Measurements from ENCODE around the gene SPATA13.

Gene SPATA13

DNA sequence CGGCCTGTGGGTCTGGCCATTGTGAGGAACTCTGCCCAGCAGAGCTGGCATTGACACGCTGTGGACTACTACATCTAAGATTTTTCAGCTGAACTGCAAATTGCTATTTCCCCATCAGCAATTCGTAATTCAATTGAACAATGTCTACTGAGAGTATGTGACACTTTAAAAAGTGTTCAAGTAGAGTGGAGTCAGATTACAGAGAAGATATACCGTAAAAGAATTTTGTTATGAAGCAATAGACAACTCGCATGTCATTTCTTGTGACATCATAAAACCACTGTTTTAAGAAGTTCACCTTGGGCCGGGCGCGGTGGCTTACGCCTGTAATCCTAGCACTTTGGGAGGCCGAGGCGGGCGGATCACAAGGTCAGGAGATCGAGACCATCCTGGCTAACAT, 116.3 kb downstream of the SPATA13 start:
- FAIRE-seq (no peak), DNase-seq (ENCODE audit: low spot score) (no peak)

- no peak for DNase-seq (ENCODE audit: low spot score)
- FAIRE-seq: no peak
These were observed 117.2 kb downstream of the SPATA13 start for GRCh38 chr13:24277761-24278160.

- DNase-seq (ENCODE audit: low spot score): no peak
- FAIRE-seq: no peak
These were observed 119.0 kb downstream of the SPATA13 start for GRCh38 chr13:24279327-24280110.

- no peak for DNase-seq (ENCODE audit: low spot score)
- no peak for FAIRE-seq
These were observed 120.2 kb downstream of the SPATA13 start for GRCh38 chr13:24280720-24281119.

GRCh38 chr13:24281188-24282008, 120.9 kb downstream of the SPATA13 start:
- DNase-seq (ENCODE audit: low spot score) (no peak), FAIRE-seq (no peak)

DNA sequence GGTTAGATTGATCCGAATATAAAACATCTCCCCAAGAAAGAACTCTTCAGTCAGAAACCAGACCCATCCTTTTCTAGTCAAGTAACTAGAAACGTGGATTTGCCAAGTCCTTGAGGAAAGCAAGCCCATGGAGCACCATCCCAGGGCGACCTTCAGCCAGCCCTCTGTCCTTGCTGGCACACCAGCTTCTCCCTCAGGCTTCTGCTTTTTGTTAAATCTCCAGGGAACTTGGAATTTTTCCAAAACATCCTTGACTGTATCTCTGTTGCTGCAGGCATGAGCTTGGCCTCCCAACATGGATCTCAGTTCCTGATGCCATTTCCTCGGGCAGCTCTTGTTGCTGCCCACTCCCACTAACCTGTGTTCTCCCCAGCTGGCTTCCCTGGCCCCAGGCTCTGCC, 121.7 kb downstream of the SPATA13 start:
- no peak for DNase-seq (ENCODE audit: low spot score)
- FAIRE-seq: no peak

DNA sequence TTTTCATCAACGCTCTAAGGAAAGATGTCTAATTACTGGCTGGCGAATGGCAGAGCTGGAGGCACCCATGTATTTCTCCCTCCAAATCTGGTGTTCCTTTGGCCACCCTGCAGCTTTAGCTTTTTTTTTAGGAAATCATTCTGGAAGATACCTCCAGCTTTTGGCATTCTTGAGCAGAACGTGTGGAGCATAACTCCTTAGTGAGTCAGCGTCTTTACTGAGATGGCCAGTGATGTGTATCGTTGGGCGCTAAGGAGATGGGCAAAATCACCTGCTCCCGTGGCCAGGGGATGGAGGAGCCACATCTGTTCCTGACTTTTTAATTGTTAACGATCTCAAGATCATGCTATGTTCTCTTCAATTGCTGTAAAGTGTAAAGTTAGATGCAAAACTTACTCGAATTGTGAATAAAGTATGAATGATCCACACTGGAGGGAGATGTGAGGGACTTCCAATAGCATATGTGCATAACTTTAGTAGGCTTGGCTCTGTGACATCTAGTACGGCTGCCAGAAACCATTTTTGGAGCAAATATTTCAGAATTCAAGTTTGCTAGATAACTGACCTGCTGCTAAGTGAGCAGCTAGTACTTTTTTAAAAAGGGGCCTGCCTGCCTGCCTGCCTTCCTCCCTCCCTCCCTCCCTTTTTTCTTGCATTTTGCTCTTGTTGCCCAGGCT, 124.5 kb downstream of the SPATA13 start:
- FAIRE-seq (no peak), DNase-seq (ENCODE audit: low spot score) (peak; percentile 8)

DNA sequence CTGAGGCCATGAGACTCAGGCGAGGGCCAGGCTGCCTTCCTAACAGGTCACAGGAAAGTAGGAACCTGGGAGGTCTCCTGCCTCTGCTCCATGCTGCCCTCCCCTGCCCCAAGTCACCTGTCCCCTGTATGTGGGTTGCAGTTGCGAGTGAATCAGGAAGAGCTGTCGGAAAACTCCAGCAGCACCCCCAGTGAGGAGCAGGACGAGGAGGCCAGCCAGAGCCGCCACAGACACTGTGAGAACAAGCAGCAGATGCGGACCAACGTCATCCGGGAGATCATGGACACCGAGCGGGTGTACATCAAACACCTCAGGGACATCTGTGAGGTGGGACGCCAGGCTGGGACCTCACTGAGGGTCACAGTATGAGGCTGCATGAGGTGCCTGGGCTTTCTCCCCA, 126.1 kb downstream of the SPATA13 start:
- no peak for FAIRE-seq

DNA sequence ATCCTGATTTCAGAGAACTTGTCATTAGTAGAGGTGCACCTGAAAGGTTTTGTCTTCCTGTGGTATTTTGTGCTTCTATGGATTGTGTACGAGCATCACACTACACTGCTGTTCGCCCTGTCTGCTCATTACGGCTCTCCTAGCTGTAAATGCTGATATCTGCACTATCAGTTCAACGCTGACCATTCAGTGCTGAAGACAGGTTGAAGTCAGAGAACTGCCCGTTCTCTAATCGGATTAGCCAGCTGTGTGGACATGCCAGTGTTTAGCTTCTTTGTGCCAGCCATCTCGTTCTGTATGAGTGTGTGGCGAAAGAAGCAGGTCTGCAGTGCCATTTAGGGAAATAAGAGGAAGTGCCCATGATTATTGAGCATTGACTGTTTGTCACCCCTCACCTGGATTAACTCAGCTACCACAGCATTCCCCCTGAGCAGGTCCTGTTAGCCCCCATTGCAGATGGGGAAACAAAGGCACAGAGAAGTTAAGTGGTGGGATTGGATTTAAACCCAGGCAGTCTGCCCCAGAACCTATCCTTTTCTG, 127.3 kb downstream of the SPATA13 start:
- DNase-seq (ENCODE audit: low spot score): no peak
- no peak for FAIRE-seq

More for the DNA sequence above, 126.1 kb downstream of the SPATA13 start:
- DNase-seq (ENCODE audit: low spot score): no peak

- FAIRE-seq (no peak), DNase-seq (ENCODE audit: low spot score) (no peak)
These were observed 128.3 kb downstream of the SPATA13 start for GRCh38 chr13:24288870-24289269.

DNA sequence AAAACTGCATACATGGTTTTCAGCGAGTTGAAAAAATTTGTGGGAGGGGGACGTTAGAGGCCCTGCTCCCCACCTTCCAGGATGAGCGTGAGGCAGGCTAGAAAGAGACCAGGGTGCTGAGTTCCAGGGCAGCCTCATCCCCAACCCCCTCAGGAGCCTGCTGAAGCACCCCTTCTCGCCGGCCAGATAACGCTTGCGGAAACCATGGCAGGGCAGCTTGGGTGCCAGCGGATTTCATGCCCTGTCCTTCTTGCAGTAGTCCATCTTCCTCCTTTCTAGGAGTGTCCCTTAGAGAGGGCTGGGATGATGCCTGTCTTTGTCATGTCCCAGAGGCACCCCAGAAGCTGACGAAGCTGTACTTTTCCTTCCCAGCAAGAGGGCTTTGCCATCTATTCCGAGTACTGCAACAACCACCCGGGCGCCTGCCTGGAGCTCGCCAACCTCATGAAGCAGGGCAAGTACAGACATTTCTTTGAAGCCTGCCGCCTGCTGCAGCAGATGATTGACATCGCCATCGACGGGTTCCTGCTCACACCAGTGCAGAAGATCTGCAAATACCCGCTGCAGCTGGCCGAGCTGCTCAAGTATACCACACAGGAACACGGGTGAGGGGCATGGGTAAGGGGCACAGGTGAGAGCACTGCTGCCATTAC, 129.9 kb downstream of the SPATA13 start:
- FAIRE-seq (no peak), DNase-seq (ENCODE audit: low spot score) (no peak)

DNA sequence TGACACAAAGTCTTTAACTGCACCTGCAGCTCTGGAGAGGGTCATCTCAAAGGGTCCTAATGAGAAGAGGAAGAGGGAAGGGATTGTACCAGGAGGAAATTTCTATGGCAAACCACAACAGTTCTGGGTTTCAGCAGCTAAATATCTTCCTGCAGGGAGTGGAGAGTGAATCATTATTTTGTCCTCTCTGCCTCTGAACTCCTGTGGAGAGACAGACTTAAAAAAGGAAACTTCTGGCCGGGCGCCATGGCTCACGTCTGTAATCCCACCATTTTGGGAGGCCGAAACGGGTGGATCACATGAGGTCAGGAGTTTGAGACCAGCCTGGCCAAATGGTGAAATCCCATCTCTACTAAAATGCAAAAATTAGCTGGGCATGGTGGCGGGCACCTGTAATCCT, 132.0 kb downstream of the SPATA13 start:
- FAIRE-seq (no peak), DNase-seq (ENCODE audit: low spot score) (no peak)

GRCh38 chr13:24293746-24294145, 133.2 kb downstream of the SPATA13 start:
- FAIRE-seq (no peak), DNase-seq (ENCODE audit: low spot score) (no peak)

- FAIRE-seq: no peak
These were observed 139.1 kb downstream of the SPATA13 start for GRCh38 chr13:24299488-24300114.

DNA sequence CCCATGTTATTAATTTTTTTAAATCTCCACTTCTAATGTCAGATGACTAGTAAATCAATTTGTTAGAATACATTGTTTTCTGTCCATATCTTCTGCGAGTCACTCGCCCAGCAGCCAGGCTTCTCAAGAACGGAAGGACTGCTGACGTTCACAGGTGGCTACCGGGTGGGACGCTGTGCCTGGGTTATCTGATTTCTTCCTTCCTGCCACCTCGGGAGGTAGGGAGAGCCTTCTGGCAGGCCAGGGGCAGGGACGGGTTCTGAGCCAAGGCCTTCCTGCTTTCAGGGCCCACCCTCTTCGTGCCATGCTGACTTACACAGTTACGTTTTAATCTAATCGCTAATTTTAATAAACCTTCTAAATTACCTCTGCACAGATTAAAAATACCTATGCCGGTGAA, 140.9 kb downstream of the SPATA13 start:
- DNase-seq (ENCODE audit: low spot score) (no peak), FAIRE-seq (no peak)

More at GRCh38 chr13:24299488-24300114, 139.1 kb downstream of the SPATA13 start:
- no peak for DNase-seq (ENCODE audit: low spot score)

- FAIRE-seq (no peak), DNase-seq (ENCODE audit: low spot score) (no peak)
These were observed 141.4 kb downstream of the SPATA13 start for GRCh38 chr13:24301911-24302310.

- FAIRE-seq (no peak), DNase-seq (ENCODE audit: low spot score) (no peak)
These were observed 144.1 kb downstream of the SPATA13 start for GRCh38 chr13:24304620-24305019.

DNA sequence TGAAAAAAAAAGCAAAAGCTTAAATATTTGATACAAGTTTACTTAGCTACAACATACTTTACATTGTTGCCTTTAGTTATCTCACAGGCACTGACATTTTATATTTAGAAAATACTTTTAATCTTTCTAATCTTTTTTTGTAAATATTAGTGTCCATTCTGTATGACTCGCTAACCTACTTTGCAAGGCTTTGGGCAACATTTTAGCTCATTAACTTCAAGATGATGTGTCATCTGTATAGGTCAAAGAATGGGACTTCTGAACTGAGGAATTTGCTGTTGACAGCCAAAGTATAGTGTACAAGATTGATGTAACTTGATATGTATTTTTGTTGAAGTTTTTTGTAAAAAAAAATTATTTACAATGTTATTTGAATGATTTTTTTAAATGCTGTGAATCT, 146.1 kb downstream of the SPATA13 start:
- FAIRE-seq: no peak

GRCh38 chr13:24307211-24308067, 146.9 kb downstream of the SPATA13 start:
- no peak for FAIRE-seq

More for the DNA sequence above, 146.1 kb downstream of the SPATA13 start:
- no peak for DNase-seq (ENCODE audit: low spot score)

DNA sequence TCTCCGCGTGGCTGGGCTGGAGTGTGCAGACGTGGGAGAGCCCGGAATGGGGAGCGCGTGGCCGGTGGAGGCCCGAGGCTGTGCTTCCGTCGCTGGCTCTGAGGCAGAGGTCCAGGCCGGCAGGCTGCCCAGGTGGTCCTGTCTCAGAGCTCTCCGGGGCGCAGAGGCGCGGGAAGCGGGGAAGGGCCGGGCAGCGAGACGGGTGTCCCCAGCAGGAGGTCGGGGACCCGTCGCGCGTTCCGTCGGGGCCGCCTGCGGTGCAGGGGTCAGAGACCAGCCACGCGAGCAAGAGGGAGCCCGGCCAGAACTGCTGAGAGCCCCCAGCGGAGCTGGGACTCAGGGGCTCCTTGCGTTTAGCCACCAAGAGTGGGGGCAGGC, 147.5 kb downstream of the SPATA13 start:
- no peak for DNase-seq (ENCODE audit: low spot score)
- no peak for FAIRE-seq

More at GRCh38 chr13:24307211-24308067, 146.9 kb downstream of the SPATA13 start:
- DNase-seq (ENCODE audit: low spot score): no peak

All from RCC 7860 (cell line).